GM12878 (cell line): Measurements from ENCODE around the gene CHMP4A. TPM values are rescaled to one million over a fixed set of nuclear protein-coding genes. Genes with fewer than 3 reads are reported as not detected.
"Not testable (repeated sequence)": the region's sequence is repeated elsewhere in the genome, so short reads cannot be mapped to it uniquely, and the experiment has no call there.

Source experiments
- ATAC-seq: fragments of 200-7000 bp; cut with Tn5 transposase; 3 replicates; pipeline ENCODE4 v1.9.1; 2020; ENCODE audit warnings: mild to moderate bottlenecking, moderate library complexity
- BruUV-seq: library from RNA; stranded (reverse); fragments of 400-500 nt; replicated peaks from 2 replicates; lab custom pipeline; 2021; lab: Mats Ljungman, UMichigan
- CTCF ChIA-PET: fragments of 300-600 bp; sonication (Branson Sonifier 250); formaldehyde crosslinking; extraction: SDS; loops from one replicate; lab custom pipeline; 2021; ENCODE audit warnings: inconsistent platforms; lab: Yijun Ruan, JAX
- POLR2A ChIA-PET: fragments of 350-600 bp; formaldehyde crosslinking; extraction: SDS; loops from one replicate; lab custom pipeline; 2021; ENCODE audit warnings: inconsistent platforms; lab: Charles Lee
- RAD21 ChIA-PET: fragments of 300-600 bp; sonication (Branson Sonifier 250); formaldehyde crosslinking; loops from one replicate; lab custom pipeline; 2023; ENCODE audit warnings: antibody characterized with exemption; ENCODE audit not compliant: unreplicated experiment; lab: Charles Lee
- SMC1A ChIA-PET: fragments of 300-600 bp; sonication (Branson Sonifier 250); formaldehyde crosslinking; loops from one replicate; lab custom pipeline; 2023; ENCODE audit not compliant: unreplicated experiment, uncharacterized antibody; lab: Charles Lee
- DNase-seq: peaks from one replicate; pipeline ENCODE4 v3.0.0-alpha.2; 2011; ENCODE audit warnings: low read depth, low spot score
- FAIRE-seq: peaks from 3 replicates; lab custom pipeline; 2011; peaks lifted over from hg19 to GRCh38; lab: Jason Lieb, UNC
- H2AFZ ChIP-seq: 2 replicates; pipeline ENCODE4 v1.6.0; 2011; ENCODE audit warnings: low read depth, low read length, control low read depth; ENCODE audit not compliant: control insufficient read depth
- H3K27ac ChIP-seq: 2 replicates; pipeline ENCODE4 v1.5.1; 2011; ENCODE audit warnings: control low read depth; ENCODE audit not compliant: control insufficient read depth, insufficient read depth
- H3K27me3 ChIP-seq, 2 experiments: replicated peaks in 1 of 2; 2 replicates each; pipeline versions ENCODE4 v1.6.0 to v1.6.1; 2011; ENCODE audit warnings: low read length in 1 of 2; ENCODE audit not compliant: control insufficient read depth in 2 of 2, insufficient read depth in 2 of 2
- H3K36me3 ChIP-seq, 2 experiments: 2 replicates each; pipeline ENCODE4 v1.5.1; 2011; ENCODE audit warnings: low read length in 1 of 2; ENCODE audit not compliant: control insufficient read depth in 2 of 2, insufficient read depth in 2 of 2
- H3K4me1 ChIP-seq: 2 replicates; pipeline ENCODE4 v1.6.1; 2011; ENCODE audit warnings: mild to moderate bottlenecking, low read length, moderate library complexity, mixed read lengths; ENCODE audit not compliant: control insufficient read depth, insufficient read depth
- H3K4me2 ChIP-seq: 2 replicates; pipeline ENCODE4 v1.6.0; 2011; ENCODE audit warnings: control low read depth; ENCODE audit not compliant: control insufficient read depth, insufficient read depth
- H3K4me3 ChIP-seq: fragments of 200-600 bp; sonication (generic); 2 replicates; pipeline ENCODE4 v1.5.1; 2016
- H3K79me2 ChIP-seq: 2 replicates; pipeline ENCODE4 v1.6.0; 2011; ENCODE audit warnings: low read length; ENCODE audit not compliant: control insufficient read depth, insufficient read depth
- H3K9ac ChIP-seq: 2 replicates; pipeline ENCODE4 v1.8.0; 2011; ENCODE audit warnings: low read length, control low read depth, mixed read lengths; ENCODE audit not compliant: control insufficient read depth, insufficient read depth
- H3K9me3 ChIP-seq: replicated peaks from 3 replicates; pipeline ENCODE4 v1.5.1; 2011; ENCODE audit warnings: mild to moderate bottlenecking, low read length; ENCODE audit not compliant: control insufficient read depth, insufficient read depth
- H4K20me1 ChIP-seq: 2 replicates; pipeline ENCODE4 v1.6.0; 2011; ENCODE audit not compliant: control insufficient read depth, insufficient read depth
- WGBS: methylation state at CpG from one replicate; pipeline ENCODE4 v1.1.6; 2016; ENCODE audit warnings: low lambda C conversion rate; ENCODE audit not compliant: insufficient replicate concordance, insufficient coverage; ENCODE audit errors: missing lambda C conversion rate; 5-methylcytosine and 5-hydroxymethylcytosine counted together
- in situ Hi-C: fragments of 300-500 bp; cut with MboI; formaldehyde crosslinking; loops from 9 replicates; pipeline ENCODE4 v1.14.3; 2018; ENCODE audit warnings: mixed read lengths
- intact Hi-C: fragments of 100-400 bp; cut with micrococcal nuclease; formaldehyde crosslinking; loops from one replicate; pipeline ENCODE4 v1.14.2; 2022; ENCODE audit not compliant: unreplicated experiment
- polyA plus RNA-seq, 11 experiments: library from polyadenylated mRNA; depleted of rRNA in 4 of 11; unstranded in 6 of 11; stranded (reverse) in 5 of 11; fragments of >200 nt; fragmentation: Nextera tagmentation in 4 of 11; fragmentation: Illumina TruSeq in 1 of 11; extraction: Ambion mirVana in 4 of 11; extraction: Trizol in 1 of 11; gene quantifications; 1 replicate in 1 of 11; 2 replicates in 10 of 11; pipeline versions ENCODE4 v1.2.1 to v1.2.3, GENCODE V29; 2011 to 2016; ENCODE audit warnings: inconsistent platforms in 2 of 11, missing spikeins in 2 of 11, low read depth in 1 of 11
- total RNA-seq, 4 experiments: library from RNA; depleted of rRNA in 3 of 4; stranded (reverse); fragments of >200 nt in 3 of 4; fragmentation: Illumina TruSeq in 1 of 4; extraction: Trizol in 1 of 4; gene quantifications; 2 replicates each; pipeline versions ENCODE4 v1.2.1 to v1.2.3, GENCODE V29; 2013 to 2021
- TF ChIP-seq, protein P1 (sequence below): fragments of 450-650 bp; formaldehyde crosslinking; IDR thresholded peaks from 2 replicates; pipeline ENCODE4 v1.4.0; 2020; ENCODE audit warnings: mild to moderate bottlenecking, moderate library complexity
- TF ChIP-seq, protein P2 (sequence below): fragments of 150-350 bp; IDR thresholded peaks from 2 replicates; pipeline ENCODE4 v1.6.1; 2016; ENCODE audit warnings: low read depth, low read length

CHMP4A gene
- total and polyA plus RNA-seq, 10 of the 15 experiments (the other 5 are each of a cell fraction or from before 2014, with no cell fraction given), result 35.5 to 151 (median 84.7) TPM

DNA sequence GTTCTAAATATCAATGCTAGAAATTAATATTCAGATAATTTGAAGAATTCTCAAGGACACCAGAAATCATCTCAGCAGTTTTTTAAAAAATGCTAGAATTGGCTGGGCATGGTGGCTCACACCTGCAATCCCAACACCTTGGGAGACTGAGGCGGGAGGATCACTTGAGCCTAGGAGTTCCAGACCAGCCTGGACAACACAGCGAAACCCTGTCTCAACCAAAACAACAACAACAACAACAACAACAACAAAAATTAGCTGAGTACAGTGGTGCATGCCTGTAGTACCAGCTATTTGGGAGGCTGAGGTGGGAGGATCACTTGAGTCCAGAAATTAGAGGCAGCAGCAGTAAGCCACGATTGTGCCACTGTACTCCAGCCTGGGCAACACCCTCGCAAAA is 5.8 kb upstream of the CHMP4A start (continued):
- TF ChIP-seq, protein P1, sequence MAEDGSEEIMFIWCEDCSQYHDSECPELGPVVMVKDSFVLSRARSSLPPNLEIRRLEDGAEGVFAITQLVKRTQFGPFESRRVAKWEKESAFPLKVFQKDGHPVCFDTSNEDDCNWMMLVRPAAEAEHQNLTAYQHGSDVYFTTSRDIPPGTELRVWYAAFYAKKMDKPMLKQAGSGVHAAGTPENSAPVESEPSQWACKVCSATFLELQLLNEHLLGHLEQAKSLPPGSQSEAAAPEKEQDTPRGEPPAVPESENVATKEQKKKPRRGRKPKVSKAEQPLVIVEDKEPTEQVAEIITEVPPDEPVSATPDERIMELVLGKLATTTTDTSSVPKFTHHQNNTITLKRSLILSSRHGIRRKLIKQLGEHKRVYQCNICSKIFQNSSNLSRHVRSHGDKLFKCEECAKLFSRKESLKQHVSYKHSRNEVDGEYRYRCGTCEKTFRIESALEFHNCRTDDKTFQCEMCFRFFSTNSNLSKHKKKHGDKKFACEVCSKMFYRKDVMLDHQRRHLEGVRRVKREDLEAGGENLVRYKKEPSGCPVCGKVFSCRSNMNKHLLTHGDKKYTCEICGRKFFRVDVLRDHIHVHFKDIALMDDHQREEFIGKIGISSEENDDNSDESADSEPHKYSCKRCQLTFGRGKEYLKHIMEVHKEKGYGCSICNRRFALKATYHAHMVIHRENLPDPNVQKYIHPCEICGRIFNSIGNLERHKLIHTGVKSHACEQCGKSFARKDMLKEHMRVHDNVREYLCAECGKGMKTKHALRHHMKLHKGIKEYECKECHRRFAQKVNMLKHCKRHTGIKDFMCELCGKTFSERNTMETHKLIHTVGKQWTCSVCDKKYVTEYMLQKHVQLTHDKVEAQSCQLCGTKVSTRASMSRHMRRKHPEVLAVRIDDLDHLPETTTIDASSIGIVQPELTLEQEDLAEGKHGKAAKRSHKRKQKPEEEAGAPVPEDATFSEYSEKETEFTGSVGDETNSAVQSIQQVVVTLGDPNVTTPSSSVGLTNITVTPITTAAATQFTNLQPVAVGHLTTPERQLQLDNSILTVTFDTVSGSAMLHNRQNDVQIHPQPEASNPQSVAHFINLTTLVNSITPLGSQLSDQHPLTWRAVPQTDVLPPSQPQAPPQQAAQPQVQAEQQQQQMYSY (CRISPR knock-in tag), result no peak
- TF ChIP-seq, protein P2, sequence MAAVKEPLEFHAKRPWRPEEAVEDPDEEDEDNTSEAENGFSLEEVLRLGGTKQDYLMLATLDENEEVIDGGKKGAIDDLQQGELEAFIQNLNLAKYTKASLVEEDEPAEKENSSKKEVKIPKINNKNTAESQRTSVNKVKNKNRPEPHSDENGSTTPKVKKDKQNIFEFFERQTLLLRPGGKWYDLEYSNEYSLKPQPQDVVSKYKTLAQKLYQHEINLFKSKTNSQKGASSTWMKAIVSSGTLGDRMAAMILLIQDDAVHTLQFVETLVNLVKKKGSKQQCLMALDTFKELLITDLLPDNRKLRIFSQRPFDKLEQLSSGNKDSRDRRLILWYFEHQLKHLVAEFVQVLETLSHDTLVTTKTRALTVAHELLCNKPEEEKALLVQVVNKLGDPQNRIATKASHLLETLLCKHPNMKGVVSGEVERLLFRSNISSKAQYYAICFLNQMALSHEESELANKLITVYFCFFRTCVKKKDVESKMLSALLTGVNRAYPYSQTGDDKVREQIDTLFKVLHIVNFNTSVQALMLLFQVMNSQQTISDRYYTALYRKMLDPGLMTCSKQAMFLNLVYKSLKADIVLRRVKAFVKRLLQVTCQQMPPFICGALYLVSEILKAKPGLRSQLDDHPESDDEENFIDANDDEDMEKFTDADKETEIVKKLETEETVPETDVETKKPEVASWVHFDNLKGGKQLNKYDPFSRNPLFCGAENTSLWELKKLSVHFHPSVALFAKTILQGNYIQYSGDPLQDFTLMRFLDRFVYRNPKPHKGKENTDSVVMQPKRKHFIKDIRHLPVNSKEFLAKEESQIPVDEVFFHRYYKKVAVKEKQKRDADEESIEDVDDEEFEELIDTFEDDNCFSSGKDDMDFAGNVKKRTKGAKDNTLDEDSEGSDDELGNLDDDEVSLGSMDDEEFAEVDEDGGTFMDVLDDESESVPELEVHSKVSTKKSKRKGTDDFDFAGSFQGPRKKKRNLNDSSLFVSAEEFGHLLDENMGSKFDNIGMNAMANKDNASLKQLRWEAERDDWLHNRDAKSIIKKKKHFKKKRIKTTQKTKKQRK, result no peak
- TF ChIP-seq, all 136 proteins: peak for 0

DNA sequence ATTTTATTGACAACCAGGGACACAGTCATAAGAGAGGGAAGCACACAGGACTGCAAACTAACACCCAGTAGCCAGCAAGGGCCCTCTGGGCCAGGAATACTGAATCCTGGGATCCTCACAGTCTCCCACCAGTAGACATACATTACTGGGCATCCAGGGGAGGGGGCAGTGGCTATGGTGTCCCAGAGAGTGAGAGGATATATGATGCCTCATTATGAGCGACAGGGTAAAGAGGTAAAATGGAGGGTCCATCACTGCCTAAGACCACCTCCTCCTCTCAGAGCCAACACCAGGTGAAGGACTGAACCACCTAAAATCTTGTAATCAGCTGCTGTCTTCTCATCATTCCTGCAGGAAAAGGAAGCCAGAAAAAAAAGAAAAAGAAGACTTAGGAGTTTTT is 3.6 kb upstream of the CHMP4A start:
- RAD21 ChIA-PET, result interaction anchor here (2.0 to 2.9 kb wide), 2 partner anchors 75 to 91 kb away, joined by 5 to 23 read pairs; partner anchors contain the start of genes CIDEB and EMC9
- FAIRE-seq, ATAC-seq, H2AFZ ChIP-seq, in situ Hi-C loops, DNase-seq, H3K27ac ChIP-seq, H3K27me3 ChIP-seq, H3K4me2 ChIP-seq, H3K9me3 ChIP-seq, H3K9ac ChIP-seq, H3K4me3 ChIP-seq, BruUV-seq, H4K20me1 ChIP-seq: not testable (repeated sequence)
- CTCF ChIA-PET, result interaction anchor here (2.9 to 6.3 kb wide), 4 partner anchors 25 to 91 kb away, joined by 18 to 54 read pairs (median 38); partner anchors contain the start of genes CIDEB, RABGGTA and TINF2
- peaks cover 14% of the 10 kb centered on the region for H3K79me2 ChIP-seq
- peaks cover 13% of the 10 kb centered on the region for H3K4me1 ChIP-seq
- WGBS, result 57% methylated on average over 1 of the region's 1 CpG
- intact Hi-C loops, result loop anchor here (1.0 to 10.0 kb wide), 4 partner anchors 25 to 202 kb away; partner anchors contain the start of genes RABGGTA and TINF2
- SMC1A ChIA-PET, result interaction anchor here (0.8 to 1.8 kb wide), 4 partner anchors 18 to 108 kb away, joined by 3 to 11 read pairs (median 4); partner anchors contain the start of genes CIDEB and TINF2
- POLR2A ChIA-PET, result interaction anchor here (2.1 kb wide), 1 partner anchor 22 kb away, joined by 10 read pairs; the partner anchor contains the start of gene TM9SF1
- peaks cover 2 to 12% of the 10 kb centered on the region in 2 experiments for H3K36me3 ChIP-seq
